ENCODE results near the gene TCIRG1. TPM values are rescaled to one million over a fixed set of nuclear protein-coding genes. Genes with fewer than 3 reads are reported as not detected.
"Not testable (repeated sequence)": the region's sequence is repeated elsewhere in the genome, so short reads cannot be mapped to it uniquely, and the experiment has no call there.

Gene TCIRG1
- 10 to 100 TPM; 15.7 to 34.1 (median 24.1) TPM for polyA plus RNA-seq (ENCODE audit: insufficient read length in 10 of 10)
- long read RNA-seq, donor 1 = 0 reads
- long read RNA-seq, donor 2, partial matches to known transcripts = 0 of 2 reads
- long read RNA-seq, donor 2, other reads (novel, unspliced or antisense) = 0 of 2 reads
- long read RNA-seq, donor 3 = 0 reads
- long read RNA-seq, donor 4, partial matches to known transcripts = 0 of 3 reads
- long read RNA-seq, donor 4, other reads (novel, unspliced or antisense) = 0 of 3 reads
- long read RNA-seq, donor 5, partial matches to known transcripts = 0 of 2 reads
- long read RNA-seq, donor 5, other reads (novel, unspliced or antisense) = 0 of 2 reads
- long read RNA-seq, donor 6, partial matches to known transcripts = 0 of 1 reads
- long read RNA-seq, donor 6, other reads (novel, unspliced or antisense) = 0 of 1 reads
- long read RNA-seq, donor 7, partial matches to known transcripts = 0 of 3 reads
- long read RNA-seq, donor 7, other reads (novel, unspliced or antisense) = 0 of 3 reads
- long read RNA-seq, donor 8 = 0 reads
- long read RNA-seq, donor 9, partial matches to known transcripts = 0 of 1 reads
- long read RNA-seq, donor 9, other reads (novel, unspliced or antisense) = 0 of 1 reads

GRCh38 chr11:68038718-68039525, at the start of gene TCIRG1:
Gene TCIRG1, plus strand, starts transcription at chr11:68039025. Its CDS starts 2,247 bp downstream, at chr11:68041272.
- DNase-seq = peak; percentile 76 to 95 (median 90)

- not testable (repeated sequence) for DNase-seq
Observed at GRCh38 chr11:67990546-67991346, 48.1 kb upstream of the TCIRG1 start.

GRCh38 chr11:67991347-67992121, 47.3 kb upstream of the TCIRG1 start:
- not testable (repeated sequence) for DNase-seq

- DNase-seq = not testable (repeated sequence)
Observed at GRCh38 chr11:67993821-67994220, 45.0 kb upstream of the TCIRG1 start.

- not testable (repeated sequence) for DNase-seq
Observed at GRCh38 chr11:67994387-67994786, 44.4 kb upstream of the TCIRG1 start.

- DNase-seq = not testable (repeated sequence)
Observed at GRCh38 chr11:67995129-67995528, 43.7 kb upstream of the TCIRG1 start.

GRCh38 chr11:67995579-67995978, 43.2 kb upstream of the TCIRG1 start:
- not testable (repeated sequence) for DNase-seq

GRCh38 chr11:67996051-67996450, 42.8 kb upstream of the TCIRG1 start:
- DNase-seq = no peak

- no peak for DNase-seq
Observed at GRCh38 chr11:67996622-67997474, 42.0 kb upstream of the TCIRG1 start.

- DNase-seq = no peak
Observed at GRCh38 chr11:67997475-67997921, 41.3 kb upstream of the TCIRG1 start.

GRCh38 chr11:67998150-67999045, 40.4 kb upstream of the TCIRG1 start:
- DNase-seq = no peak

- no peak for DNase-seq
Observed at GRCh38 chr11:67999201-67999629, 39.6 kb upstream of the TCIRG1 start.

- no peak for DNase-seq
Observed at GRCh38 chr11:67999704-68000103, 39.1 kb upstream of the TCIRG1 start.

GRCh38 chr11:68002575-68002937, 36.3 kb upstream of the TCIRG1 start:
- peak in 1 of 3 donors; percentile 36 for DNase-seq

- peak in 1 of 3 donors; percentile 56 for DNase-seq
Observed at GRCh38 chr11:68002938-68003845, 35.6 kb upstream of the TCIRG1 start.

- DNase-seq = peak; percentile 70 to 88 (median 84)
Observed at GRCh38 chr11:68003846-68004550, 34.8 kb upstream of the TCIRG1 start, which contains the start of gene UNC93B1. Gene UNC93B1, minus strand, starts transcription at chr11:68004097. Its CDS starts 54 bp downstream, at chr11:68004043.

All from muscle of back (tissue), 13 donors.